GM04503 (cell line): ENCODE data around the gene CACNA1H.

ENCODE experiments used
- DNase-seq: peaks from one replicate; pipeline ENCODE4 v3.0.0-alpha.2; 2012; ENCODE audit warnings: low read depth

Gene CACNA1H

DNA sequence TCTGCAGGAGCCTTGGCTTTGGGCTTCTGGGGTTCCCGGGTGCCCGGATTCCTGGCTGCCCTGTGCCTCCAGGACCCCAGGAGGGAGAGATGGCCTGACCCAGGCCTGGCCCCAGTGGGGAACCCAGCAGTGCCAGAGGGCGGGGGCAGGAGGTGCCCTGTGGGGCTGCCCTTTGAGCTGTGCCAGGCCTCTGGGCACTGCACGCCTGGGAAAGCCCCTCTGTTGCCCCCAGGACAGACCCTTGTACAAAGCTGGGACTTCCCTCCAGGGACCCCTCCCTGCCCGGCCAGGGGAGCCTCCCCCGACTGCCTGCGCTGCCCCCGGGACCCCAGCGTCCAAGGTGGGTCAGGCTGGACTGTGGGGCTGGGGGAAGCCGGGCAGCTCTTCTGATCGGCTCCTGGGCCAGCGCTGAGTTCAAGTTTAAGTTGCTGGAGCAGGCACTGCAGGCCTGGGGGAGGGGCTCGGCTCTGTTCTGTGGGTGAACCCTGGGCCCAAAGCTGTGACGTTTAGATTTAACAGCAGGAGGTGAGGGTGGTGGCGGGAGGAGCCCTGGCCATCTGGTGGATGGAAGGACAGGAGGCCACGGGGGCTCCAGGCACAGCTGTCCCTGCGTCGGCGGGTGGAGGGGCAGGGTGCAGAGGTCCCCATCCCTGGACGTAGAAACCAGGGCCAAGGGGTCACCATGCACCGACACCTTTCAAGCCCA lies 29.2 kb upstream of the CACNA1H start:
- DNase-seq, result no peak

DNA sequence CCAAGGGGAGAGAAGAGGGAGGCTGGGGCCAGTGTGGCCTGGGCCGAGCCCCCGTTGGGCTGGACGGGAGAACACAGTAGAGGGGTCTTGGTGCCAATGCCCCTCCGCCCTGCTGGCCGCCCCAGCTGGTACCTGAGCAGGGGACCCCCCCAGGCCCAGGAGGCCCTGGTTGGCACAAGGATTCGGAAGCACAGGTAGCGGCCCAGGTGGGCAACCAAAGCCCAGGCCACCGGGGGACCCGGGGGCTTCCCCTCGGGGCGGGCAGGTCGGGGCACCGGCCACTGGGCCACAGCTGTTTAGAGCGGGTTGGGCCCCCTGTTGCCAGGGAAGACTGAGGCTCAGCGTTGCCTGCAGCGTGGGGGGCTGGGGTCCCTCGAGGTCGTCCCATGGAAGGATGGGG lies 28.6 kb upstream of the CACNA1H start:
- DNase-seq, result no peak

DNA sequence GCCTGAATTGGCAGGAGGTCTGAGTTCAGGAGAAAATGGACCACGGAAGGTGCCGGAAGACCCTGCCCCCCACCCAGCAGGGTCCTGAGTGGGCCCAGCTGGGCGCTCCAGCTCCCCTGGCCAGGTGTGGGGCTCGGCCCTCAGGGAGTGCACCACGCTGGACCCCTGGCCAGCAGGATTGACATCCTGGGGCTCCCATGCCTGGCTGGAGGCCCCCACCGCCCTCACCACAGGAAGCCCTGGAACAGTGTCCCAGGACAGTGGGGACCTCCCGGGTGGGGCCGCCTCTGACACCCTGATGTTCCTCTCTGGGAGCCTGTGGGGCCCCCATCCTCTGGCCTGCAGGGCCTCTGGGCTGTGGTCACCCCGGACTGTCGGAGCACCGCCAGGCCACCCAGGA lies 28.1 kb upstream of the CACNA1H start:
- no peak for DNase-seq

DNA sequence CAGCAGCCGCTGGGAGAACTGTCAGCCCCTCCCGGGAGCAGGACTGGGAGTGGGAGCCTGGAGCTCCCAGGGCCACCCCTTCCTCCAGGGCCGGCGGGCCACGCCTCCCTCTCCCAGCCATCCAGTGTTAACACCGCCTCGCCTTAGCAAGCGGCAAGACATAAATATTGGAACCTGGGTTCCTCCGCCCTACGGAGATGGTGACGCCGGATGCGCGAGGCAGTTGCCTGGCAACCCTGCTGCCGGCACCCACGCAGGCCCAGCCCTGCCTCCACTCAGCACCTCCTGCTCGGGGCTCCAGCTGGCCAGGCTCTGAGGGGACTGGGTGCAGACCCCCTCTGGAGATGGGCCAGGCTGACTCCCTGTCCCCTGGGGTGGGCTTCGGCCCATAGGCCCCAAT lies 27.4 kb upstream of the CACNA1H start:
- DNase-seq, result no peak

DNA sequence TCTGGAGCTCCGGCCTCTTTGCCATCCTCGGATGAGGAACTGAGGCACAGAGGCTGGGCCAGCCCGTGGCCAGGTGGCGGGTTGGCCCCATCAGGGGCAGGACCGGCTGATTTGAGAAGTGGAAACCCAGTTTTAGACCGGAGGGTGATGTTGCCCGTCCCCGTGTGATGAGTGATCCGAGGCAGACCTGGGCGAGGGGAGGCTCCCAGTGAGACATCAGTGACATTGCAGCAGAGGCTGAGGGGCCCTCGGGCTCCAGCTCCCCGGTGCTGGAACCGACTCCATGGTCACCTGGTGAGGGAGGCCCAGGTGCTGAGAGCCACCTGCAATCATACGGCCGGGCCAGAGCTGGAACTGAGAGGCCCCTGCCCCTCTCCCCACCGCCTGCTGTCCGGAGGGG lies 26.9 kb upstream of the CACNA1H start:
- DNase-seq, result no peak

DNA sequence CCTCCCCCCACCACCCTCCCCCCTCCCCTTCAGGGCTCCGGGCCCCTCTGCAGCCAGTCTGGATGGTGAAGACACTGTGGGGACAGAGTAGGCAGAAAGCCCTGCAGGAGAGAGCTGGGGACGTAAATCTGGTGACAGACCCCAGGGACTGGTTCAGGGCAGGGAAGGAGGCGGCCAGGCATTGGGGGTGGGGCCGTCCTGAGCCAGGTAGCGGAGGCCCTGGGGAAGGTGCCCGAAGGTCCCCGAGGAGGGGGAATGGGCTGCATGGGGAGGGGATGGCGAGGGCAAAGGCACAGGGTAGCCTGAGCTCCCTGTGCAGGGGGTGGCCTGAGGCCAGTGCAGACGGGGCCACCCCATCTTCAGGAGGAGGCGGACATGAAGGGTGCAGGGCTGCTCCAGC lies 26.3 kb upstream of the CACNA1H start:
- DNase-seq, result no peak

DNA sequence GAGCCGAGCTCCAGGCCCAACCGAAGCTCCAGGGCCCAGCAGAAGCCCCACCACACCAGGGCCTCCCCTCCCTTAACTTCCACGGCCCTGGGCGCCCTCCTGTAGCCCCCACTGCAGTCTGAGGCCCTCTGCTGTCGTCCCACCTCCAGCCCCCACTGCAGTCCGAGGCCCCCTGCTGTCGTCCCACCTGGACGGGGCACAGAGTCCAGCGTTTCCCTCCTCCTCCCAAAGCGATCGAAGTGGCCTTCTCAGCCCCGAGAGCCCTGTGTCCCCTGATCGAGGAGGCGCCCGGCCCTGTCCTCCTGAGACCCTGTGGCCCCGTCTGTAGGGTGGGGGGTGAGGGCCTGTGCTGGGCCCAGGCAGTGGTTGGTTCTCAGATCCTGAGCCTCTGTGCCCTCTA lies 25.8 kb upstream of the CACNA1H start:
- no peak for DNase-seq

DNA sequence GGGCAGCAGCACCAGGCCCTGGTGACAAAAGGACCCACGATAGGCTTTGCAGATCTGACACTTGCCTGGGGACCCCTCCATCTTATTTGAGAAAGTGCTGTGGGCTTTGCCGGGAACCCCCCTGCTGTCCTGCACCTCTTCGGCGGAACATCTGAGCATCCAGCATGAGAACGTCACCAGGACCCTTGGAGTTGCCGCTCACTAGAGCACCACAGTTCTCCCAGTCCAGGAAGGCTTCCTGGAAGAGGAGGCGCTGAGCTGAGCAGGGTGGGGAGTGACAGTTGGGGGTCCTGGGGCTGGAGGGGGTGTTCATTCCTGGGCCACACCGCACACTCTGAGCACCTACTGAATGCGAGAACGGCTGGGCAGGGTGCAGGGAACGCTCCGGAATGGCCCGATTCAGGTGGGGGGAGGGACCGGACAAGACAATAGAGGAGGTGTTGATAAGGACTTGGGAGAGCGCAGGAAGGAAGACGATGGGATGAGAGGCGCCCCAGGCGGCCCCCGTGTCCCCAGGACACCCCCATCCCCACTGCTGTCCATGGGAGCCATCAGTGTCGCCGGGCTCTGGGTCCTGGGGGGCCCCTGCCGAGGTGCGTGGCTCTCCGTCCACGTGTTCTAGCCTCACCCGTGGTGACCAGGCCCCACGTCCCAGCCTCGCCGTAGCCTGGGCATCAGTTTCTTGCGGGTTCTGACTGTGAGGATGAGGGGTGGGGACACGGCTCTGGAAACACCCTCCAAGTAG lies 24.8 kb upstream of the CACNA1H start:
- no peak for DNase-seq

DNA sequence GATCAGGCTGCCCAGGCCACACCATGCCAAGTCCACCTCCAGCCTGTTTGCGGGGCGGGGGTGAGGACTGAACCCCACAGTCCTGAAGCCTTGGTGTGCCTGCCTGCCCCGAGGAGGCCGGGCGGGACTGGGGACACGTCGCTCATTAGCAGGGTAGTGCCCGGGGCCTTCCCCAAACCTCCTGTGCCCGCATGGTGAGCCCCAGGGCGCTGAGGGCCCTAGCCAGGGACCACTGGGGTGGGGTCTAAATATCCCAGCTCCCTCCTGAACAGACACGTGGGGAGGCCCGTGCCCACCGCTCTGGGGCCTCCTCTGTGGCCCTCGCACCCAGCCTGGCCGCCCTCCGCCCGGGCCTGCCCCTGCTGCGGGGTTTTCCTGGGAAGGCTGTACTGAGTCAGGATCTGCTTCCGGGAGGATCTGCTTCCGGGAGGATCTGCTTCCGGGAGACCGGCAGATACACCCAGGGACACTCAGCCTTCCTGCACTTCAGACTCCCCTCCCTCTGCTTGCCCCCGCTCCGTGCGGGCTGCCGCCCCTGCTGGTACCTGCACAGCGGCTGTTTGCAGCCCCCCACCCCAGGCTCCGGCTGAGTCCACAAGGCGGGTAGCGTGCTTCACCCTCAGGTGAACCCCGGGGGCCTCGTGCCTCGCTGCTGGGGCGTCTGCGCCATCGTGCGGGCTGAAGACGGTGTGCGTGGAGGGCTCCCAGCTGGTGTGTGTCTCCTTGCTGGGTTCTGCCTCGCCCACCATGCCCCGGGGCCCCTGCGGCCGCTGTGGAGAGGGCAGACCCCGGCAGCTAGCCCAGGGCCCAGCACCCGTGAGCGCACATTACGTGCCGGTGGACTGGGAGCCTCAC lies 23.6 kb upstream of the CACNA1H start:
- no peak for DNase-seq

DNA sequence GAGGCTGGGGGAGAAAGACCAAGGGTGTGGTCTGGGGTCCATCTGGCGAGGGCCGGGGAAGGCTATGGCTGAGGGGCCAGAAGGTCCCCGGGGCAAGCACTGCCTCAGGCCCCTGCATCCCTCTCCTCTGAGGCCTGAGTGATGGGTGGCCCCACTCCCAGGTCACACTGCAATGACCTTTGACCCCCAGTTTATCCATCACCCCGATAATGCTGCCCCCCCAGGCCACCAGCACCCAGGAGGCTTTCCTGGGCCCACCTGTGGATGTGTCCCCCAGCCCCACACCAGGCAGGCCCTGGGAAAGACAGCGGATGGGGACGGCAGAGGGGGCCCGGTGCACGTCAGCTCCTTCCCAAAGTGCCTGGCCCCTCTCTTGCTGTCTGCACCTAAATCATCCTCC lies 22.5 kb upstream of the CACNA1H start:
- DNase-seq, result no peak

DNA sequence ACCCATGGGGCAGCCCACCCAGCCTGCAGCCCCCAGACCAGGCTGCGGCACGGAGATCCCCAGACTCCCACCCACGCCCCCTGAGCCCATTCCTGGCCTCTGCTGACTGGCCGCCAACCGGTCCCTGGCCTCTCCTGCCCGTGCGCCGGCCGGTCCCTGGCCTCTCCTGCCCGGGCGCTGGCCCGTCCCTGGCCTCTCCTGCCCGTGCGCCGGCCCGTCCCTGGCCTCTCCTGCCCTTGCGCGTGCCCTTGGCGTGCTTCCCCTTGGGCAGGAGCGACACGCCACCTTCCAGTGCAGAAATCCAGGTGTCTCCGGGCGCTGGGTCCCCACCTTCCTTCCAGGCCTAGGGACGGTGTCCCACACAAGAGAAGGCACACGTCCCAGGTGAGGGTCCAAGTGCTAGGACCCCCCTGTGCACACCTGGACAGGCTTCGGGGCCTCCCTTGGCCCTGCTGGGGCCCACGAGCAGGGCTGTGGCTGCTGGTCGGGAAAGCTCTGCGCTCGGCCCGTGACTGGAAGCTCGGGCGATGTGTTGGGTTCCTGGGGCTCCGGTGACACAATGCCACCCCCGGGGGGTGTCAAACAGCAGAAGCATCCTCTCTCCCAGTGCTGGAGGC lies 21.4 kb upstream of the CACNA1H start:
- no peak for DNase-seq

DNA sequence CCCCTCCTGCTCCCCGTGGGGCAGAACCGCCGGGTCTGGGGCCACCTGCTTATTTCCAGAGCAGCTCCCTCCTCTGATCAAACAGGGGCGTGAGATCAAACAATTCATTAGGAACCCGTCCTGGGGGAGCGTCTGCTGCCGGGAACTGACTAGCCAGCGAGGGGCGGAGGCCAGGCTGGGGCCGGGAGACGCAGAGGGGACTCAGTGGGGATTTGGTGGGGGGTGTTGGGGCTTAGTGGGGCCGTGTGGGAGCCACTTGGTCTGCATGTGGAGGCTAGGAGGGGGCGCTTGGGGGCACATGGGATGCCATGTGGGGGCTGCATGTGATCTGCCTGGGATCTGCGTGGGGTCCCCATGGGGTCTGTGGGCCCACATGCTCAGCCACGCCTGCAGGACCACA lies 20.5 kb upstream of the CACNA1H start:
- DNase-seq, result no peak

DNA sequence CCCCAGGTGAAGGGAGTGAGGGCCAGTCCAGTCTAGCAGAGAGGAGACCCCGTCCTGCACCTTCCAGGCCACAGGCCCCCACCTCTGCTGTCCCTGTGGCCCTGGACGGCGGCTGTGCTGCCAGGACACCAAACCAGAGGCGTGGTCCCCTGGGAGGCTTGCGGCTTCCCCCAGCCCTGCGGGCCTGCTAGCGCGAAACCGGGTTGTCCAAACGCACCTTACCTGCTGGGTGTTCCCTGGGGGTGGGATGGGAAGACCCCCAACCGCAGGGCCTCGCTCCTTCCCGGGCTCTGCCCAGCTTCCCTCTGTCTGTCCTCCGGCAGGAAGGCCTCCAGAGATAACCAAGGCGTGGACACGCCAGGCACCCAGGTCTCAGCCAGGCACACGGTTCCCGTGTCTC lies 19.6 kb upstream of the CACNA1H start:
- no peak for DNase-seq

DNA sequence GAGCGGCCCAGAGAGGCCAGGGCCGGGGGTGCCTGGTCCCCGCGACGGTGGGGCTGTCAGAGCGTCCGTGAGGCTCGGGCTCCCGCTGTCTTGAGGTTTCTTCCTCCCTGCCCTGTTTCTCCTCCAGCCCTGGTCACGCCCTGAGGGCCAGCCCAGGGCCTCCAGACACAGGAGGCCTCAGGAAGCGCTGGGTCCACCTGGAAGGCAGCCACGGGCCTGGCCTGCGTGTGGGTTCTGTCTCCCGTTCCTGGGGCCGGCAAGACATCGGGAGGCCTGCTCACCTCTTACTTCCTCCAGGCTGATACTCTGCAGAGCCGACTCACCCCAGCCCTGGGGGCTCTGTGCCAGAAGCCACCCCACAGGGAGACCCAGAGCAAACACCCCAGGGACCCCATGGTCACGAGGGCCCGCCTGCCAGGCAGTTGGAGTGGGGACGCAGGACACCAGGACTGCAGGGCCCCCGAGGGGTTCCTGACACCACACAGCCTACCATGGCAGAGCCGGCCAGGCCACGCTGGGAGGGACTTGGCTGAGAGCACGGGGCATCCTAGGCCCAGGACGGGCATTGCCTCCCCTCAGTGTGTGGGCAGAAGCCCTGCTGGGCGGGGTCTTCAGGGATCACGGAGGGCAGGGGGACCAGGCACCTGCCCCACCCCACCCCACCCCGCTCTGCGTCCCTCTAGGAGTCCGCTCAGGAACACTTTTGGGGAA lies 18.9 kb upstream of the CACNA1H start:
- DNase-seq, result no peak

DNA sequence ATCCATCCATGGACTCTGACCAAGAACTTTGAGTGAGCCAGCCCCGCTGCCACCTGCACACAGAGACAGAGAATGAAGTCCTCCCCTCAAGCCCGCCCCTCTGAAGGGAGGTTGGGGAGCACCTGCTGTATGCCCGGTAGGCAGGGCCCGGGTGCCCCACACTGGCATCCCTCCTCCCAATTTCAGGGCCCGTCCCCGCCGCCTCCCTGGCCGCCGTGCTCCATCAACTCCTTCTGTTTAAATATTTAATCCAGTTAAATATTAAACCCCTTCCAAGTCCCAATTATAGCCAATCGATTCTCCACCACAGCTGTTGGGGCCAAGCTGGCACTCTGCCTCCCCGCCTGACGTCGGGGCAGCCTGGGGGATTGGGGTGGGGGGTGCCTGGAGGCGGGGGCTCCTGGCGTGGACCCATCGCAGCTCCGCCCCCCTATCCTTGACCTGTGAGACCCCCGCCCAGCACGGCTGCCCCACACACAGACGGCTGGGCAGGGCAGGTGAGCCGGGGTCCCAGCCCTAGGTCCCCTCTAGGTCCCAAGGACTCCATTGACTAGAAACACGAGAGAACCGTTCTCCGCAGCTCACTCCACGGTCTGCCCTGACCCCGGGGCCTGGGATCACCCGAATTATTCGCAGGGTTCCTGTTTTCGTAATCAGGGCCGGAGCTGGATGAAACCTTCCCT lies 18.0 kb upstream of the CACNA1H start:
- no peak for DNase-seq

DNA sequence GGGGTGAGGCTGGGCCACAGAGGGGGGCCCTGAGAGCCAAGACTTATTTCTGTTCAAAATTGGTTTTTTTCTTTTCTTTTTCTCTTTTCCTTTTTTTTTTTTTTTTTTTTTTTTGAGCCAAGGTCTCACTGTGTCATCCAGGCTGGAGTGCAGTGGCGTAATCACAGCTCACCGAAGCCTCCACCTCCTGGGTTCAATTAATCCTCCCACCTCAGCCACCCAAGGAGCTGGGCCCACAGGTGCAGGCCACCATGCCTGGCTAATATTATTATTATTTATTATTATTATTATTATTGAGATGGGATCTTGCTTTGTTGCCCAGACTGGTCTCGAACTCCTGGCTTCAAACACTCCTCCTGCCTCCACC lies 17.5 kb upstream of the CACNA1H start:
- no peak for DNase-seq

DNA sequence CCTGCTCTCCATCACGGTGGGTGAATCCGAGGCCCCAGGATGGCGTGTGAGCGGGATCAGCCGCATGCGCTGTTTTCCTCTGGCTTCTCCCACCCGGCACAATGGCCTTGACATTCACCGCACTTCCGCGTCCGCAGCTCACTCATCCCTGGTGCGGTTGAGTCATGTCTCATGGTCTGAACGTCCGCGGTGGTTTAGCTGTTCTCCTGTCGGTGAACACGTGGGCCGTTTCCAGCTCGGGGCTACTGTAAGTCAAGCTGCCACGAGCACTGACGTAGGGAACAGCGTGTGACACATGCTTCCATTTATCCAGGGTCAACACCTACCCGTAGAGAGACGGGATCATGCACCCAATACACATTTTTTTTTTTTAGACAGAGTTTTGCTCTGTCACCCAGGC lies 15.3 kb upstream of the CACNA1H start:
- peak; percentile 15 for DNase-seq

DNA sequence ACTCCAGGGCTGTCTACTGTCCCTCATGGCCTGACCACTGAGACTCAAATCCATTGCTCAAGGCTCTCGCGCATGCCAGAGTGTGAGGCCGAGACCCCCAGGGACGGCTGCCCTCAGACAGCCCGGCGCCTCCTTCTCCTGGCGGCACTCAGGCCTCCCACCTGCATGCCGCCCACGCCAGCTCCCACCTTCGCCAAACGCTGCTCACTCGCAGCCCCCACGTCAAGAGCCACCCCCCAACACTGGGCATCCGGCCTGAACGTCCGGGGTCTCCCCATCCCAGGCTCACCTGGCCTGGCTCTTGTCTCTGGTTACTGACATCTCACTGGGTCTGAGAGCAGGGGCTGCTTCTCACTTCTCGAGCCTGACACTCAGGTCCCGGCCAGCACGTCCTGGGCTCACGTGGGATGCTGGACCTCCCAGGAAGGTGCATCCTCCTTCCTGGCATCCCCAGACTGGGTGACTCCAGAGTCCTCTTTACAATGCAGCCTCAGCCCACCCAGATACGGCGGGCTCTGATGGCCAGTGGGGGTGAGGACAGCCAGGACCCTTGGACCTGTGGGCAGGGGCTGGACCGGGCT lies 12.2 kb upstream of the CACNA1H start:
- DNase-seq, result no peak

DNA sequence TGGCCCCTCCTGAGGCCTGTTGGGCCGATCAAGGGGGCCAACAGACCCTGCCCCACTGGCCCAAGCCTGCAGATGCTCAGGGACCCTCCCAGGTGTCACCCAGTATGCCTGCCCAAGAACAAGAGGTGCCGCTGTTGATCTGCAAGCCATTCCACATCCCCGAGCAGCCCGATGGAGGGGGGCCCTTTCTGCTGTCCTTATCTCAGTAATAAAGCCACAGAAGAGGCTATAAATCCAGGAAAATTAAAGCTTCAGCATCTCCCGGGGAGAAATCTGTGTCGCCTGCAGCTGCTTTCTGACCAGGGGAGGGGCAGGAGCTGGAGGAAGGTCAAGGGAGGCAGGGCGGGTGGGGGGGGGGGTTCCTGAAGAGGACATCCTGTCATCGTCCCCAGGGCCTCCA lies 11.7 kb upstream of the CACNA1H start:
- DNase-seq, result no peak

DNA sequence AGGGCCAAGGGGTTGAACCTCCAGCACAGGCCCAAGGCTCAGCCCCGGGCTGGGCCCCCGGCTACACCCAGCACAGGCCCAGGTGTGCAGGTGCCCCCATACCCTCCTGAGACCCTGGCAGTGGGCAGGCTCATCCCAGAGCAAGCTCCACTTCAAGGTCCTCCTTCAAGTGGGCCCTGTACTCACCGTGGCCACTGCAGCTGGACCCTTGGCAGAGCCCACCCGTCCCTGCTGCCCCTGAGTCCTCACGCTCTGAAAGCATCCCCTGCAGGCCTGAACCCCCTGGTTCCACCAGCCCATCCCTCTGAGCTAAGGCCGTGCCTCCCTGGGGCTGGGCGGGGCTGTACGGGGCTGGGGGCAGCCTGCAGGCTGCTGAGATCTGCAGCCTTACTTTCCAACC lies 11.2 kb upstream of the CACNA1H start:
- no peak for DNase-seq

DNA sequence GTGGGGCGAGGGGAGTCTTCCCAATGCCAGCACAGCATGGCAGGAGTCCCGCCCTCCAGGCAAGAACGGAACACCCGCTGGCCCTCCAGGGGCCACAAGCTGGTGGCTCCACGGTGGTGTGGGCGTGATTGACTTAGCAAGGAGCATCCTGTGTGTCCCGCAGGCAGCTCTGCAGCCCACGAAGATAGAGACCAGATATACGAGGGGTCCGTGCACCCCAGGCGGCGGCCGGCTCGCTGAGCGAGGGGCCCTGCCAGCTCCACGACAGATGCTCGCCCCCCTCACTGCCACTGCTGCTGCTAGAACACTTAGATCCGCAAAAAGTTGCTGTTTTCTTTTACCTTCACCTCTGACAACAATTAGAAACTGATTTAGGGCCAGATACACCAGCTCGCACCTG lies 10.0 kb upstream of the CACNA1H start:
- DNase-seq, result no peak
